NCI-H2196 treated with DMSO at 0.1 percent for 48 hours (cell line): Measurements from ENCODE around the gene MCL1.
"Not testable (repeated sequence)": the region's sequence is repeated elsewhere in the genome, so short reads cannot be mapped to it uniquely, and the experiment has no call there.

Experiments
- DNase-seq: peaks from one replicate; lab custom pipeline; 2025; ENCODE audit not compliant: unreplicated experiment; lab: John Stamatoyannopoulos, UW

Gene MCL1

DNA sequence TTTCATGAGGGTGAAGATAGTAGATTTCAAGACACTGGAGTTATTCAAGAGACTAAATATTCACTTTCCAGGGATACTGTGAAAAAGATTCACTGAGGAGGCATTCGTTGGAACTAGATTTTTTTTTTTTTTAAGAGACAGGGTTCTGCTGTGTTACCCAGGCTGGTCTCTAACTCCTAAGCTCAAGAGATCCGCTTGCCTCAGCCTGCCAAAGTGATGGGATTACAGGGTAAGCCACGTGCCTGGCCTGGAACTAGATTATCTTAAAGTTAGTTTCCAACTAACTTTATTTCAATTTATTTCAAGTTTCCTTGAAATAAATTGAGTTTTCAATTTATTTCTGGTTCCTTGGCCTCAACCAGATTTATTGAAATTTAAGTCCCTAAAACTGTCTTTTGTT, 24.3 kb upstream of the MCL1 start:
- DNase-seq = no peak

DNA sequence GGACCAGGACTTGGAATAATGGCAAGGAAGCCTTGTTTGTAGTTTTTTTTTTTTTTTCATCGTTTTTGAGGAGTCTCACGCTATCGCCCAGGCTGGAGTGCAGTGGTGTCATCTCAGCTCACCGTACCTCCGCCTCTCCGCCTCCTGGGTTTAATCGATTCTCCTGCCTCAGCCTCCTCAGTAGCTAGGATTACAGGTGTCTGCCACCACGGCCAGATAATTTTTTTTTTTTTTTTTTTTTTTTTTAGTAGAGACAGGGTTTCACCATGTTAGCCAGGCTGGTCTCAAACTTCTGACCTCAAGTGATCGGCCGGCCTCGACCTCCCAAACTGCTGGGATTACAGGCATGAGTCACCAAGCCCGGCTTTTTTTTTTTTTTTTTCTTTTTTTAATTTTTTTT, 23.0 kb upstream of the MCL1 start:
- DNase-seq = not testable (repeated sequence)

DNA sequence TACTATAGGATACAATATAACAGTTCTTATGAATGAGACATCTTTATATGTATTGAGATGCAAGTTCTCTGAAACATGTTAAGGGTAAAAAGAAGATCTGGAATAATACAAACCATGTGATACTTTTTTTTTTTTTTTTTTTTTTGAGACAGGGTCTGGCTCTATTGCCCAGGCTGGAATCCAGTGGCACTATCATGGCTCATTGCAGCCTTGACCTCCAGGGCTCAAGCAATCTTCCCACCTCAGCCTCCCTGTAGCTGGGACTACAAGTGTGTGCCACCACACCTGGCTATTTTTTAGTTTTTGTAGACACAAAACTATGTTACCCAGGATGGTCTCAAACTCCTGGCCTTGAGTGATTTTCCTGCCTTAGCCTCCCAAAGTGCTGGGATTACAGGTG, 22.1 kb upstream of the MCL1 start:
- DNase-seq = no peak

DNA sequence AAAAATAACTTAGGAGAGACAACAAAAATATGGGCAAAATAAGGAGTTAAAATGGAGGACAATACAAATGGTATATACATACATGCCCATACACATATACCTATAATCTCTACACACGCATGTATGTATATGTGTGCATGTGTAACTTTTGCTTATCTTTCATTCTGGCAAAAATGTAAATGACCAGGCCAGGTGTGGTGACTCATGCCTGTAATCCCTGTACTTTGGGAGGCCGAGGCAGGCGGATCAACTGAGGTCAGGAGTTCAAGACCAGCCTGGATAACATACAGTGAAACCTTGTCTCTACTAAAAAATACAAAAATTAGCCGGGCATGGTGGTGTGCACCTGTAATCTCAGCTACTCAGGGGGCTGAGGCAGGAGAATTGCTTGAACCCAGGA, 18.9 kb upstream of the MCL1 start:
- not testable (repeated sequence) for DNase-seq

DNA sequence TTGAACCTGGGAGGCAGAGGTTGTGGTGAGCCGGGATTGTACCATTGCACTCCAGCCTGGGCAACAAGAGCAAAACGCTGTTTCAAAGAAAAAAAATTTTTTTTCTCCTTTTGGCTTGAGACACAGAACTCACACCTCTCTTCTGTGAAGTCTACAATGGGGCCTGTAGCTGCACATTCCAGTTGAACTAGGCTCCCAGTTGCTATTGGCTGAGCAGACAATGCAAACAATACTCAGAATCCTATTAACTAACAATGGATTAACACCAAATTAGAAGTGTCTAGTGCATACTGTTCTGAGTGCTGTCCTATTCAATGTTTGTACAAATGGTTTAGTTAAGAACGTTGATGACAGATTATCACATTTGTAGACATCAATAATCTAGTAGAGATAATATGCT, 17.6 kb upstream of the MCL1 start:
- DNase-seq = no peak

DNA sequence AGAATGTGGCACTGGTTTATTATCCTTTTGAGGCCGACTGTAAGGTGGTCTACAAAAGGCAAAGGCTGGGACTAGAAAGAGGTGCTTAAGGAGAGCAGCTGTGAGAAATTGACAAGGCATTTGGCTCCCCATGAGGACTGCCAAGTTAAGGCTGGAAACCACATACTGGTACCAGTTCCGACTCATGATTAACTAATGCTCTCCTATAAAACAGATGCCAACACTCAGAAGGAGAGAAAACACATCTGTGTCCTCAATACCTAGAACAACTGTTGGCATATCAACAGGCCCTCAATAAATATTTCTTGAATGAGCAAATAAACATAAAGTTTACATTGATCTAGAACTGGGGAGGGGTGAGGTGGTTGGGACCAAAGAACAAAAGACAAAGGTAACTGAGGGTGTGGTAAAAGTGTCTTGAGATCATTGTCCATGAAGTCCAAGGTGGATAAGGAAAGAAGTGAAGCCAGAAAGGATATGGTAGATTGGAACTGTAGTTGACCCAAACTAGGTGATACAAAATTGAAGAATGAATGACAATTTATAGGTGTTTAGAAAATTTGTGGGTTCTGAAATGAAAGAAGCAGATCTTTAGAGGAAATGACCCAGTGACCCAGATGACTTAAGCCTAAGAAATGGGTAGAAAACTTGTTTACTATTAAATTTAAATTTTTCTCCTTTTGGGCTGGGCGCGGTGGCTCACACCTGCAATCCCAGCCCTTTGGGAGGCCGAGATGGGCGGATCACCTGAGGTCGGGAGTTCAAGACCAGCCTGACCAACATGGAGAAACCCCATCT, 16.9 kb upstream of the MCL1 start:
- DNase-seq = no peak

DNA sequence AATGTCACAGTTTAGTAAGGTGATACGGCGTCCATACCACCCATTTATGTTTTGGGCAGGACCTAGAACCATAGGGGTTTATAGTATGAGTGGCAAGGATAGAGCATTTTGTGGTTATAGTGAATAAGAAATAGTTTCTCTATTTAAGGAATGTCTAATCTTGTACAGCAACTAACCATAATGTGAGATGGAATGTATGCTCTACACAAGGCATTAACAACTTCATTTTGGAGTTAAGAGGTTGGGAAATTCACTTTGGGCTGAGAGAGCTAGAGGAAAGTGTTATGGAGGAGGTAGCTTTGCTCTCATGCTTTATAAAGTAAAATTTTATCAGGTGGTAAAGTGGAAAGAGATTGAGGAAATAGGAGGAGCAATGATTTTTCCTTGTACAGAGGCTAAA, 3.0 kb upstream of the MCL1 start:
- DNase-seq = no peak

DNA sequence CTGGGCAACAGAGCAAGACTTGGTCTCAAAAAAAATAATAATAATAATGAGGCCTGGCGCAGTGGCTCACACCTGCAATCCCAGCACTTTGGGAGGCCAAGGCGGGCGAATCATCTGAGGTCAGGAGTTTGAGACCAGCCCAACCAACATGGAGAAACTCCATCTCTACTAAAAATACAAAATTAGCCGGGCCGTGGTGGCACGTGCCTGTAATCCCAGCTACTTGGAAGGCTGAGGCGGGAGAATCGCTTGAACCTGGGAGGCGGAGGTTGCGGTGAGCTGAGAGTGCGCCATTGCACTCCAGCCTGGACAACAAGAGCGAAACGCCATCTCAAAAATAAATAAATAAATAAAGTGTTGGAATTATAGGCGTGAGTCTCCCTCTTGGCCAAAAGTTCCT, 2.6 kb upstream of the MCL1 start:
- not testable (repeated sequence) for DNase-seq

DNA sequence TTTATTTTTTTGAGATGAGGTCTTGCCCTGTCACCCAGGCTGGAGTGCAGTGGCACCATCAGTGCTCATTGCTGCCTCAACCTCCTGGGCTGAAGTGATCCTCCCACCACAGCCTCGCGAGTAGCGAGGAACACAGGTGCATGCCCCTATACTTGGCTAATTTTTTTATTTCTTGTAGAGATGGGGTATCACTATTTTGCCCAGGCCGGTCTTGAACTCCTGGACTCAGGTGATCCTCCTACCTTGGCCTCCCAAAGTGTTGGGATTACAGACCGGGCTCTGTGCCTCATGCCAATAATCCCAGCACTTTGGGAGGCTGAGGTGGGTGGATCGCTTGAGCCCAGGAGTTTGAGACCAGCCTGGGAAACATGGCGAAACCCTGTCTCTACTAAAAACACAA, 2.0 kb upstream of the MCL1 start:
- not testable (repeated sequence) for DNase-seq

DNA sequence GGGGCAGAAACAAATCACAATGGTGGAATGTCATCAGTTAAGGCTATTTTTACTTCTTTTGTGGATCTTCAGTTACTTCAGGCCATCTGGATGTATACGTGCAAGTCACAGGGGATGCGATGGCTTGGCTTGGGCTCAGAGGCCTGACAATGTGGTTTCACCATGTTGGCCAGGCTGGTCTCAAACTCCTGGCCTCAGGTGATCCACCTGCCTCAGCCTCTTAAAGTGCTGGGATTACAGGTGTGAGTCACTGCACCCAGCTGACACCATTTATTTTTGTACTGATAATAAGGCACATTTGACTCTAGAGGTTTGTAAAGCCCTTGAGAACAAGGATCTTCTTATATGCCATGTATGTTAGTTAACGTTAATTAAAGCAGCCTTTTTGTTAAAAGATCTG, 1.6 kb upstream of the MCL1 start:
- DNase-seq = not testable (repeated sequence)

DNA sequence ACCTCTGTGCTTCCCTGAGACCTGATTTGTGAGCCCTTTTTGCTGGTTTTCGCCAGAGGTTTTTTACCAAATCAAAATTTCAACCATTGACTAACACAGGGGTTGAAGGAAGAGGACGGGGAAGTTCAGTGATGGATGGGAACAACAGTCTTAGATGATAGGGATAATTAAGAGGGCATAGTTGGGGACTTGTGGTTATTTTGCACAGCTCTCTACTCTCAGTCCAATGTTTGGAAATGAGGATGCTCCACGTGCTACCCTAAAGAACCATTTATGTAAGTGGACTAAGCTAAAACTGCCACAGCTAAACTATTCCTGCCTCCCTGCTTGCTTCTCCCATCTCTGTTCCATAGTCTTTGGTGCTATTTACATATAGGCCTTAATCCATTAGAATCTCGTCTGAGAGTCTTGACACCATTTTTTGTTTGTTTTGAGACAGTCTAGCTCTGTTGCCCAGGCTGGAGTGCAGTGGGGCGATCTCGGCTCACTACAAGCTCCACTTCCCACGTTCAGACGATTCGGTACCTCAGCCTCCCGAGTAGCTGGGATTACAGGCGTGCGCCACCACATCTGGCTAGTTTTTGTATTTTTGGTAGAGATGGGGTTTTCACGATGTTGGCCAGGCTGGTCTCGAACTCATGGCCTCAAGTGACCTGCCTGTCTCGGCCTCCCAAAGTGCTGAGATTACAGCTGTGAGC, 684 bp upstream of the MCL1 start:
- no peak for DNase-seq

DNA sequence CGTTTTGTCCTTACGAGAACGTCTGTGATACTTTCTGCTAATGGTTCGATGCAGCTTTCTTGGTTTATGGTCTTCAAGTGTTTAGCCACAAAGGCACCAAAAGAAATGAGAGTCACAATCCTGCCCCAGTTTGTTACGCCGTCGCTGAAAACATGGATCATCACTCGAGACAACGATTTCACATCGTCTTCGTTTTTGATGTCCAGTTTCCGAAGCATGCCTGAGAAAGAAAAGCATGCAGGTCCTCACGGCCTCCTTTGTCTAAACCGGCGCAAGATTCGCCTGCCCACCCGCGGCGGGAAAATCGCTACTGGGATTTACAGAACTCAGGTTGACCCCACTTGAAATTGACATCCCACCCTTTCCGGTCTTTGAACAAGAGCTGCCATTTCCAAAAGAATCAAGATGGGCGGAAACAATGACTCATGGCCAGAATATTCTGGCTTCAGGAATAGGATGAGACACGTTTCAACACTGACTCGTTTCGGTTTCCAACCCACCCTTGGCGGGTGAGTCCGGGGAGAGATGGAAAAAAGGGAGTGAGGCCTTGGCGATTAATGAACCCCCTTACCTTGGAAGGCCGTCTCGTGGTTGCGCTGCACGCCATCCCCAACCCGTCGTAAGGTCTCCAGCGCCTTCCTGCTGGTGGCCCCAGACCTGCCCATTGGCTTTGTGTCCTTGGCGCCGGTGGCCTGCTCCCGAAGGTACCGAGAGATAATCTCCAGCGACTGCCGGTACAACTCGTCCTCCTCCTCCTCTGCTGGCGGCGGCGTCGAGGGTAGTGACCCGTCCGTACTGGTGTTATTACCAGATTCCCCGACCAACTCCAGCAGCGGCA, 919 bp downstream of the MCL1 start:
- DNase-seq = no peak

DNA sequence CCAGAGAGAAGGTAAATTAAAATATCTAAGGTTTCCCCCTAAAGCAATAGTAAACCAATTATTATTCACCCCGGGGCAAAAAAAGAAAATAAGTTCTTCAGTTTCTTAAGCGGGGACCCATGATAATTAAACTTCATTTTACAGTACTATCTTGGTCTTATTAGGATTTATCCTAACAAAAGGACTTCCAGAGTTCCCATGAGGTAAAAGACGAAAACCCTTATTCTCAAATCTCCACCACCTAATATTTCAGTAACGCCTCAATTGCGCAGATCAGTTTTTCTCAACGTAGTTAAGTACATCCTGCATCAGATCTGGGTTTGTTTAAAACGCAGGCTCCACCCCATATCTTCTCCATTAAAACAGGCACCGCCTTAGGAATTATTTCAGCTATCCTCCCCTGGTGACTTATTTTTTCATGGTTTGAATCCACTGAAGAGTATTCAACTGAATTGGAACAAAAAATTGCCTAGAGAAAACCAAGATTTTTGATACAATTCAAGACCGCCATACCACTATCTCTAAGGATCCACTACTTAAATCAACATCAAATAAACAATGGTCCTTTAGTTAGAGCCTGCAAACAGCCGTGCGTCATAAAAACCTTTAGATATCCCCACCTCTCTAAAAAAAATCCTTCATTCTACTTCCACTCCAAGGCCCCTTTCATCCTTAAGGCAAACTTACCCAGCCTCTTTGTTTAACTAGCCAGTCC, 1.7 kb downstream of the MCL1 start:
- DNase-seq = no peak

DNA sequence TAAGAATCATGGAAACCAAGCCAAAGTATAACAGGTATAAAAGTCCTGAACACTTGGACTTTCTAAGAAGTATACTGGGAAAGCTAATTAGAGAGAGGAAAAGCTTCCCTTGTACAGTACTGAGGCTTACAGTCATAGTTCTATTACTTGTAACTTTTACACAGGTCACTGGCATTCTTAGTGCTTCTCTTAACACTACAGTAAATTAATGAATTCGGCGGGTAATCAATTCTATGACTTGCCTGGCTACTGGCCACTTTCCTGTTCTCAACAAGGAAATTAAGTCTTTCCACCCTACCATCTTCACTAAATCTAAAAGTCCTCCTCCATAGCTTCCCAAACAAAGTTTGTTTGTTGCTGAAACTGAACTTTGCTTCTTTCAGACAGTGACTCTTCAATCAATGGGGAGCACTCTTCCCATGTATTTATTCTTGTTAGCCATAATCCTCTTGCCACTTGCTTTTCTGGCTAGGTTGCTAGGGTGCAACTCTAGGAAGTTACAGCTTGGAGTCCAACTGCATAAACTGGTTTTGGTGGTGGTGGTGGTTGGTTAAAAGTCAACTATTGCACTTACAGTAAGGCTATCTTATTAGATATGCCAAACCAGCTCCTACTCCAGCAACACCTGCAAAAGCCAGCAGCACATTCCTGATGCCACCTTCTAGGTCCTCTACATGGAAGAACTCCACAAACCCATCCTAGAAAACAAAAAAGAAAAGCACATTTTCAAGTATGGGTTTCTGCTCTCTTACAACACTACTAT, 2.4 kb downstream of the MCL1 start:
- no peak for DNase-seq

DNA sequence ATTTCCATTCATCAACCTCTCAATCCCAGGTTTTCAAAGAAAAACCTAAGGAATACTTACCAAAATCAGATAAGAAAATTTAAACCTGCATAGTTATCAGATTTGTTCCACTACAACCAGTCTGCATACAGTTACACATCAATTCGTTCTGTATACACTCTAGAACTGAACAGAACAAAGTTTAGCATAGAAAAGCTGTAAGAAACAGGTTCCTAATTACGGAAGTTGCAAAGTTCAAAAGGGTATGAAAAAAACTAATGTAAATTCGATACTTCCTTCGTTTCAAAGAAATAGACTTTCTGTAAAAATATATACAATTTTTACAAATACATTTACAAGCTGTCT, 3.1 kb downstream of the MCL1 start:
- no peak for DNase-seq

DNA sequence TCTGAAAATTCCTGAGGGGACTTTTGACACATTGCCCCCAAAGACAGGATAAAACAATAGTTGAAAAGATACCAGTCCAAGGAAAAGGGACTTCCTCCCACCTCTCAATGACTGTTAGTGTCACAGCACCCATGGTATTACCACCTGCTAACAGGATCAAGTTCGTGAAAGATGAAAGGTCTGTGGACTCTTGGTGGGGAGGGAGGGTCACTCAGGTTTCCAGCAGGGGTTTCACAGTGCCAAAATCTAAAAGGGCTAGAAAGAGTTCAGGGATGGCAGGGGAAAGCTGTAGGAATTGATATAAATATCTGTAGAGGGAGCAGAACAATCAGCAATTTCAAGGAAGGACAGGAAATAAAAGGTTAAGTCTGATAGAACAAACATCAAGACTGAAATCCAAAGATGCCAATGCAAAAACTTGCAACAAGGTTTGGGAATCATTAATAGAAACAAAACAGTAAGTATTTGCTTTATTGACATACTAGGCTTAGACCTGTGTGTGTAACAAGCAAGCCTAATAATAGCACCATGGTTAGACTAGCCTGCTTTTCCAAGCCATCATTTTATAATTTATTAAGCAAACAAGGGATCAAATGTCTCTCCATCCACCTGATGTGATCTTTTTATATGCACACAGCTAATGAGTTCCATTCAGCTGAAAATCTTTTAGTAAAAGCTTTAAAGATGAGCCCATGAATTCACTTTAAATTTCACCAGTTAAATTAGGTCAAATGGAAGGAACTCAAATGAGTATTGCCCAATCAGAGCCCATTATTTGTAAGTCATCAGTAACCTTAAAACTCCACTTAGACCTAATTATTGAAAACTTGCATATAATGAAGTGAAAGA, 3.7 kb downstream of the MCL1 start:
- no peak for DNase-seq

DNA sequence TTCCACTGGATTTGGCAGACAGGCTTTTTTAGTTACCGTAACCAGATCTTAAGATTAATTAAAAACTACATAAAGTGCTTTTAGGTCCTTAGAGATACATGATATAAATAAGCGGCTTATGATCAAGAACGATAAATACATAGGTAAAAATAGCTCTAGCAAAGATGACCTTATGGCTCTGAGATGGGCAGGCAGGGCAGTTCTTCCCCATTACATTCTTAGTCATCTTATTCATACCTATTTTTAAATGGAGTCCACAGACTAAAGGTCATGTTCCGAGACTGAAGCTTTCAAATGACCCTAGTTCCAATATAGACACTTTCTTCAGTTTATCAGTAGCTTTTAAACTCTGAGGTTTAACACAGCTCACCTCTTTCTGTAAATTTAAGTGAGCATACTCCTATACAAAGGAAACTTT, 4.3 kb downstream of the MCL1 start:
- no peak for DNase-seq

DNA sequence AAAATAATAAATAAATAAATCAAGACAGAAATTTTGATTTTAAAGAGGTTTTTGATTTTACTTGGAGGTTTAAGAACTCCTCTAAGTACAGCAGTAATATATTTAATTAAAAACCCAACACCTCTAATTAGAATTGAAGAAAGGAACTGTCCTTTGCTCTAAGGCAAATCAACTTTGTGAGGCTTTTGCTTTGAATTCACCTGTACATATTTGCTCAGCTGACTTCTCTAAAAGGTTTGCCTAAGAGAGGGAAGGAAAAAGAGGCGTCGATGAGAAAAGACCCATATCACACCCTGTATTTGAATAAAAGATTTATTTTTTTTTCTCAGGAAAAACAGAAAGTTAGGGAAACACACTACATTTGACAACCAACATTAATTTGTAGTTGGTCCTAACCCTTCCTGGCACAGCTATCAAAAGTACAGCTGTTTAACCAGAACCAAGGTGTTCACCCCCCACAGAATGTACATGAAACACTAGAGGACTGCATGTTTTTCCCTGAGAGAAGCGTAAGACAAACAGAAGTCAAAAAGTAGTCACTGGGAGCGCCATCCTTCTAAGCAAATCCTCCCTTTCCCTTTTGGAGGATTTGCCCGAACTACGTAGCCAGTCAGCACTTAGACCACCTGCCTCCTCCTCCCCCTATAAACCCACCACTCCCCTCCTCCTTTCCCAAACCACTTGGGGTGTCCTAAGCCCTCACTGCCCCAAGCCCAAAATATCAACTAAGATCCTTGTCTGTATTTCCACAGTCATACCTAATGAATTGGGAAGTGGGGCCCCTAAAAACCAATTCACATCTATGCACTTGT, 4.9 kb downstream of the MCL1 start:
- no peak for DNase-seq

DNA sequence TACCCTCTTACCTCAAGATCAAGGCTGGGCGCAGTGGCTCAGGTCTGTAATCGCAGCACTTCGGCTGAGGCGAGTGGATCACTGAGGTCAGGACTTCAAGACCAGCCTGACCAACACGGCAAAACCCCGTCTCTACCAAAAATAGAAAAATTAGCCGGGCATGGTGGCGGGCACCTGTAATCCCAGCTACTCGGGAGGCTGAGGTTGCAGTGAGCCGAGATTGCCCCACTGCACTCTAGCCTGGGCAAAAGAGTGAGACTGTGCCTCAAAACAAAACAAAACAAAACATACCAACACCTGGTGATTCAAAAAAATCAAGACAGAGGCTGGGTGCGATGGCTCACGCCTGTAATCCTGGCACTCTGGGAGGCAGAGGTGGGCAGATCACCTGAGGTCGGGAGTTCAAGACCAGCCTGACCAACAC, 5.8 kb downstream of the MCL1 start:
- not testable (repeated sequence) for DNase-seq
